ENCODE results near the gene HIPK2. TPM values are rescaled to one million over a fixed set of nuclear protein-coding genes. Genes with fewer than 3 reads are reported as not detected.

The HIPK2 gene
- total and polyA plus RNA-seq, 10 of the 15 experiments (the other 5 are each of a cell fraction or from before 2014, with no cell fraction given), result 1.7 to 39.0 (median 9.4) TPM

DNA sequence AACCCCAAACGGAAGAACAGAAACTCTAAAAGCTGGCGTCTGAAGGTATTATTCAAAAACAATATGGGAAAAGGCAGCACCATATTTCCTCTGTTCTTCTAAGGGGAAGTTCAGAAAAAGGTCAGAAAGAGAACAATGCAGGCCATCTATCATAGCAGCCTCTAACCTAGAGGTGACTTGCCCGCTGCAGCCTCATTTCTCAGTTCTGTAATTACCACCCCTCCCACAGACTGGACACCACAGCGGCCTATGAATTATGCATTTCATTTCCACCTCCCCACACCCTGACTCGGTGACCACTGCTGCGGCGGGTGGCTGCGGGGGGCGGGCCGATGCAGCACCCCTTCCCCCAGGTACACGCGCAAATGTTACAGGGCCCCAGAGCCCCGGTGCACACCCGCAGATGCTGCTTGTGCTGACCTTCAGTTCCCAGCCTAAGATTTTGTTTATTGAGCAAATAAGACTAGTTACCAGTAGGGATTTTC, 128.8 kb downstream of the HIPK2 start:
- Histone ChIP-seq H4K20me1 (ENCODE audit: control insufficient read depth, insufficient read depth) (0 out of 2 replicates have a peak, but pooled peaks cover 2% of the 10 kb centered on the region), H3K4me3 (peak overlapping the region; percentile 20; the same call in 1 of the 2 replicates), H3K27ac (ENCODE audit: control insufficient read depth, insufficient read depth) (peak overlapping the region; percentile 76), H2AFZ (ENCODE audit: control insufficient read depth, low read depth, low read length) (no peak overlapping the region), H3K27me3 (replicated peaks in 1 of 2; ENCODE audit: control insufficient read depth in 2 of 2, insufficient read depth in 2 of 2, low read length in 1 of 2) (no peaks in the 10 kb centered on the region), H3K4me2 (ENCODE audit: control insufficient read depth, insufficient read depth) (peak overlapping the region; percentile 81), H3K9me3 (replicated peaks; ENCODE audit: control insufficient read depth, insufficient read depth, low read length) (no peaks in the 10 kb centered on the region; the same call in 2 of the 3 replicates), H3K36me3 (ENCODE audit: control insufficient read depth in 2 of 2, insufficient read depth in 2 of 2, low read length in 1 of 2) (peaks cover 4 to 13% of the 10 kb centered on the region in 2 experiments; a peak in 3 of 4 replicates), H3K9ac (ENCODE audit: control insufficient read depth, insufficient read depth, low read length) (peak overlapping the region; percentile 7), H3K79me2 (ENCODE audit: control insufficient read depth, insufficient read depth, low read length) (no peaks in the 10 kb centered on the region; the same call in 1 of the 2 replicates), H3K4me1 (ENCODE audit: control insufficient read depth, insufficient read depth, low read length) (peaks cover 39% of the 10 kb centered on the region)
- ChIA-PET SMC1A (ENCODE audit: uncharacterized antibody, unreplicated experiment) (interaction anchor here (0.7 to 5.3 kb wide), 14 partner anchors 15 to 354 kb away, joined by 4 to 121 read pairs (median 12); no protein-coding TSS in a partner anchor), POLR2A (interaction anchor here (0.5 to 3.4 kb wide), 5 partner anchors 10 to 57 kb away, joined by 4 to 32 read pairs (median 4); no protein-coding TSS in a partner anchor), CTCF (interaction anchor here (1.2 to 5.2 kb wide), 11 partner anchors 11 to 353 kb away, joined by 3 to 225 read pairs (median 10); no protein-coding TSS in a partner anchor), RAD21 (ENCODE audit: unreplicated experiment) (interaction anchor here (0.6 to 5.2 kb wide), 8 partner anchors 14 to 353 kb away, joined by 3 to 135 read pairs (median 13); partner anchors contain the start of gene HIPK2)
- FAIRE-seq (peak; percentile 89), ATAC-seq (peak; percentile 94), DNase-seq (ENCODE audit: low read depth, low spot score) (peak; percentile 69)
- BruUV-seq (replicated peaks), result no TSS peak
- intact Hi-C loops (cut with micrococcal nuclease; ENCODE audit: unreplicated experiment), result loop anchor here (1.0 to 5.0 kb wide), 4 partner anchors 24 to 238 kb away; no protein-coding TSS in a partner anchor
- in situ Hi-C loops (cut with MboI), result loop anchor here (5.0 kb wide), 1 partner anchor 123 kb away; no protein-coding TSS in a partner anchor
- whole genome bisulfite sequencing (ENCODE audit: insufficient coverage, insufficient replicate concordance, low lambda C conversion rate, missing lambda C conversion rate), result 1% methylated on average over 14 of the region's 14 CpGs
- TF ChIP-seq, protein P1, sequence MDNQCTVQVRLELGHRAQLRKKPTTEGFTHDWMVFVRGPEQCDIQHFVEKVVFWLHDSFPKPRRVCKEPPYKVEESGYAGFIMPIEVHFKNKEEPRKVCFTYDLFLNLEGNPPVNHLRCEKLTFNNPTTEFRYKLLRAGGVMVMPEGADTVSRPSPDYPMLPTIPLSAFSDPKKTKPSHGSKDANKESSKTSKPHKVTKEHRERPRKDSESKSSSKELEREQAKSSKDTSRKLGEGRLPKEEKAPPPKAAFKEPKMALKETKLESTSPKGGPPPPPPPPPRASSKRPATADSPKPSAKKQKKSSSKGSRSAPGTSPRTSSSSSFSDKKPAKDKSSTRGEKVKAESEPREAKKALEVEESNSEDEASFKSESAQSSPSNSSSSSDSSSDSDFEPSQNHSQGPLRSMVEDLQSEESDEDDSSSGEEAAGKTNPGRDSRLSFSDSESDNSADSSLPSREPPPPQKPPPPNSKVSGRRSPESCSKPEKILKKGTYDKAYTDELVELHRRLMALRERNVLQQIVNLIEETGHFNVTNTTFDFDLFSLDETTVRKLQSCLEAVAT (IDR thresholded peaks at IDR 0.05), result peak; percentile 59; the same call in 1 of the 2 replicates
- 0 out of 2 replicates have a peak, but pooled peaks have one; percentile 3 for TF ChIP-seq ZNF384 (IDR thresholded peaks at IDR 0.05; ENCODE audit: borderline replicate concordance, low read depth, low read length)
- TF ChIP-seq SPI1 (IDR thresholded peaks at IDR 0.05; ENCODE audit: borderline replicate concordance, insufficient read depth, low read depth, low read length), result peak; percentile 90
- peak; percentile 55; the same call in 1 of the 2 replicates for TF ChIP-seq MXI1 (IDR thresholded peaks at IDR 0.05; ENCODE audit: low read depth, low read length)
- peak; percentile 77 for TF ChIP-seq CREM (IDR thresholded peaks at IDR 0.05; ENCODE audit: low read depth)
- TF ChIP-seq, protein P2, sequence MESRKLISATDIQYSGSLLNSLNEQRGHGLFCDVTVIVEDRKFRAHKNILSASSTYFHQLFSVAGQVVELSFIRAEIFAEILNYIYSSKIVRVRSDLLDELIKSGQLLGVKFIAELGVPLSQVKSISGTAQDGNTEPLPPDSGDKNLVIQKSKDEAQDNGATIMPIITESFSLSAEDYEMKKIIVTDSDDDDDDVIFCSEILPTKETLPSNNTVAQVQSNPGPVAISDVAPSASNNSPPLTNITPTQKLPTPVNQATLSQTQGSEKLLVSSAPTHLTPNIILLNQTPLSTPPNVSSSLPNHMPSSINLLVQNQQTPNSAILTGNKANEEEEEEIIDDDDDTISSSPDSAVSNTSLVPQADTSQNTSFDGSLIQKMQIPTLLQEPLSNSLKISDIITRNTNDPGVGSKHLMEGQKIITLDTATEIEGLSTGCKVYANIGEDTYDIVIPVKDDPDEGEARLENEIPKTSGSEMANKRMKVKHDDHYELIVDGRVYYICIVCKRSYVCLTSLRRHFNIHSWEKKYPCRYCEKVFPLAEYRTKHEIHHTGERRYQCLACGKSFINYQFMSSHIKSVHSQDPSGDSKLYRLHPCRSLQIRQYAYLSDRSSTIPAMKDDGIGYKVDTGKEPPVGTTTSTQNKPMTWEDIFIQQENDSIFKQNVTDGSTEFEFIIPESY (IDR thresholded peaks at IDR 0.05), result no peak
- 0 out of 2 replicates have a peak, but pooled peaks have one; percentile 50 for TF ChIP-seq MEF2A (IDR thresholded peaks at IDR 0.05; ENCODE audit: insufficient read depth, low read depth, low read length)
- TF ChIP-seq, protein P3, sequence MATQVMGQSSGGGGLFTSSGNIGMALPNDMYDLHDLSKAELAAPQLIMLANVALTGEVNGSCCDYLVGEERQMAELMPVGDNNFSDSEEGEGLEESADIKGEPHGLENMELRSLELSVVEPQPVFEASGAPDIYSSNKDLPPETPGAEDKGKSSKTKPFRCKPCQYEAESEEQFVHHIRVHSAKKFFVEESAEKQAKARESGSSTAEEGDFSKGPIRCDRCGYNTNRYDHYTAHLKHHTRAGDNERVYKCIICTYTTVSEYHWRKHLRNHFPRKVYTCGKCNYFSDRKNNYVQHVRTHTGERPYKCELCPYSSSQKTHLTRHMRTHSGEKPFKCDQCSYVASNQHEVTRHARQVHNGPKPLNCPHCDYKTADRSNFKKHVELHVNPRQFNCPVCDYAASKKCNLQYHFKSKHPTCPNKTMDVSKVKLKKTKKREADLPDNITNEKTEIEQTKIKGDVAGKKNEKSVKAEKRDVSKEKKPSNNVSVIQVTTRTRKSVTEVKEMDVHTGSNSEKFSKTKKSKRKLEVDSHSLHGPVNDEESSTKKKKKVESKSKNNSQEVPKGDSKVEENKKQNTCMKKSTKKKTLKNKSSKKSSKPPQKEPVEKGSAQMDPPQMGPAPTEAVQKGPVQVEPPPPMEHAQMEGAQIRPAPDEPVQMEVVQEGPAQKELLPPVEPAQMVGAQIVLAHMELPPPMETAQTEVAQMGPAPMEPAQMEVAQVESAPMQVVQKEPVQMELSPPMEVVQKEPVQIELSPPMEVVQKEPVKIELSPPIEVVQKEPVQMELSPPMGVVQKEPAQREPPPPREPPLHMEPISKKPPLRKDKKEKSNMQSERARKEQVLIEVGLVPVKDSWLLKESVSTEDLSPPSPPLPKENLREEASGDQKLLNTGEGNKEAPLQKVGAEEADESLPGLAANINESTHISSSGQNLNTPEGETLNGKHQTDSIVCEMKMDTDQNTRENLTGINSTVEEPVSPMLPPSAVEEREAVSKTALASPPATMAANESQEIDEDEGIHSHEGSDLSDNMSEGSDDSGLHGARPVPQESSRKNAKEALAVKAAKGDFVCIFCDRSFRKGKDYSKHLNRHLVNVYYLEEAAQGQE (IDR thresholded peaks at IDR 0.05; ENCODE audit: low read depth, low read length), result 0 out of 2 replicates have a peak, but pooled peaks have one; percentile 23
- no peak for TF ChIP-seq SREBF2 (IDR thresholded peaks at IDR 0.05; ENCODE audit: low read length)
- TF ChIP-seq SREBF1 (IDR thresholded peaks at IDR 0.05; ENCODE audit: low read length), result no peak
- TF ChIP-seq, protein P4, sequence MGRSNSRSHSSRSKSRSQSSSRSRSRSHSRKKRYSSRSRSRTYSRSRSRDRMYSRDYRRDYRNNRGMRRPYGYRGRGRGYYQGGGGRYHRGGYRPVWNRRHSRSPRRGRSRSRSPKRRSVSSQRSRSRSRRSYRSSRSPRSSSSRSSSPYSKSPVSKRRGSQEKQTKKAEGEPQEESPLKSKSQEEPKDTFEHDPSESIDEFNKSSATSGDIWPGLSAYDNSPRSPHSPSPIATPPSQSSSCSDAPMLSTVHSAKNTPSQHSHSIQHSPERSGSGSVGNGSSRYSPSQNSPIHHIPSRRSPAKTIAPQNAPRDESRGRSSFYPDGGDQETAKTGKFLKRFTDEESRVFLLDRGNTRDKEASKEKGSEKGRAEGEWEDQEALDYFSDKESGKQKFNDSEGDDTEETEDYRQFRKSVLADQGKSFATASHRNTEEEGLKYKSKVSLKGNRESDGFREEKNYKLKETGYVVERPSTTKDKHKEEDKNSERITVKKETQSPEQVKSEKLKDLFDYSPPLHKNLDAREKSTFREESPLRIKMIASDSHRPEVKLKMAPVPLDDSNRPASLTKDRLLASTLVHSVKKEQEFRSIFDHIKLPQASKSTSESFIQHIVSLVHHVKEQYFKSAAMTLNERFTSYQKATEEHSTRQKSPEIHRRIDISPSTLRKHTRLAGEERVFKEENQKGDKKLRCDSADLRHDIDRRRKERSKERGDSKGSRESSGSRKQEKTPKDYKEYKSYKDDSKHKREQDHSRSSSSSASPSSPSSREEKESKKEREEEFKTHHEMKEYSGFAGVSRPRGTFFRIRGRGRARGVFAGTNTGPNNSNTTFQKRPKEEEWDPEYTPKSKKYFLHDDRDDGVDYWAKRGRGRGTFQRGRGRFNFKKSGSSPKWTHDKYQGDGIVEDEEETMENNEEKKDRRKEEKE (IDR thresholded peaks at IDR 0.05), result no peak

All from GM12878 (cell line).